ENCODE results near the gene ZFC3H1.
"Not testable (repeated sequence)": the region's sequence is repeated elsewhere in the genome, so short reads cannot be mapped to it uniquely, and the experiment has no call there.

The ZFC3H1 gene

GRCh38 chr12:71663561-71664410 is at the start of gene ZFC3H1, which contains the start of gene THAP2:
ZFC3H1 (minus strand) TSS chr12:71663848; CDS start chr12:71663610, 238 bp downstream.
THAP2 (plus strand) TSS chr12:71664301; CDS start chr12:71664510, 209 bp downstream.
- DNase-seq = peak; percentile 100

- peak; percentile 90 for DNase-seq
These were observed 46.9 kb upstream of the ZFC3H1 start for GRCh38 chr12:71710276-71711125.

GRCh38 chr12:71708658-71709057 is 45.0 kb upstream of the ZFC3H1 start:
- DNase-seq = no peak

- DNase-seq = no peak
These were observed 41.3 kb upstream of the ZFC3H1 start for GRCh38 chr12:71704920-71705319.

GRCh38 chr12:71703206-71703605 is 39.6 kb upstream of the ZFC3H1 start:
- no peak for DNase-seq

- DNase-seq = no peak
These were observed 38.9 kb upstream of the ZFC3H1 start for GRCh38 chr12:71702590-71702989.

- not testable (repeated sequence) for DNase-seq
These were observed 38.5 kb upstream of the ZFC3H1 start for GRCh38 chr12:71702181-71702580.

- no peak for DNase-seq
These were observed 32.1 kb upstream of the ZFC3H1 start for GRCh38 chr12:71695782-71696181.

- no peak for DNase-seq
These were observed 30.6 kb upstream of the ZFC3H1 start for GRCh38 chr12:71694099-71694820.

- not testable (repeated sequence) for DNase-seq
These were observed 30.0 kb upstream of the ZFC3H1 start for GRCh38 chr12:71693651-71694050.

GRCh38 chr12:71693126-71693525 is 29.5 kb upstream of the ZFC3H1 start:
- no peak for DNase-seq

GRCh38 chr12:71691504-71692129 is 28.0 kb upstream of the ZFC3H1 start:
- no peak for DNase-seq

GRCh38 chr12:71688961-71689570 is 25.4 kb upstream of the ZFC3H1 start:
- DNase-seq = no peak

GRCh38 chr12:71687172-71687571 is 23.5 kb upstream of the ZFC3H1 start:
- not testable (repeated sequence) for DNase-seq

GRCh38 chr12:71686658-71687025 is 23.0 kb upstream of the ZFC3H1 start:
- no peak for DNase-seq

- peak; percentile 99 for DNase-seq
These were observed 22.4 kb upstream of the ZFC3H1 start, which contains the start of gene TMEM19 for GRCh38 chr12:71685914-71686657. TMEM19 (plus strand) TSS chr12:71686082; CDS start chr12:71686681, 599 bp downstream.

- no peak for DNase-seq
These were observed 21.8 kb upstream of the ZFC3H1 start for GRCh38 chr12:71685312-71685906.

- DNase-seq = no peak
These were observed 20.4 kb upstream of the ZFC3H1 start for GRCh38 chr12:71684081-71684480.

GRCh38 chr12:71683633-71684032 is 20.0 kb upstream of the ZFC3H1 start:
- no peak for DNase-seq

- no peak for DNase-seq
These were observed 18.8 kb upstream of the ZFC3H1 start for GRCh38 chr12:71682466-71682865.

GRCh38 chr12:71671816-71672215 is 8.2 kb upstream of the ZFC3H1 start:
- no peak for DNase-seq
